ENCODE results near the gene PDZD4.

- TF ChIP-seq POLR2A (IDR thresholded peaks at IDR 0.05; ENCODE audit: low read depth, low read length) (no peak), POLR2AphosphoS5 (IDR thresholded peaks at IDR 0.05; ENCODE audit: low read depth, low read length) (no peak), TAF1 (IDR thresholded peaks at IDR 0.05; ENCODE audit: borderline replicate concordance, low read depth, low read length) (no peak)
These were observed 66.9 kb downstream of the PDZD4 start for GRCh38 chrX:153763298-153763932.

Data from GM12892 (cell line).